Stimulated activated naive CD4-positive, alpha-beta T cell (primary cell): Measurements from ENCODE around the gene CDH24.

Experiments
- DNase-seq, 6 experiments: peaks; one replicate each; lab custom pipeline; 2025; lab: John Stamatoyannopoulos, UW

Gene CDH24, protein sequence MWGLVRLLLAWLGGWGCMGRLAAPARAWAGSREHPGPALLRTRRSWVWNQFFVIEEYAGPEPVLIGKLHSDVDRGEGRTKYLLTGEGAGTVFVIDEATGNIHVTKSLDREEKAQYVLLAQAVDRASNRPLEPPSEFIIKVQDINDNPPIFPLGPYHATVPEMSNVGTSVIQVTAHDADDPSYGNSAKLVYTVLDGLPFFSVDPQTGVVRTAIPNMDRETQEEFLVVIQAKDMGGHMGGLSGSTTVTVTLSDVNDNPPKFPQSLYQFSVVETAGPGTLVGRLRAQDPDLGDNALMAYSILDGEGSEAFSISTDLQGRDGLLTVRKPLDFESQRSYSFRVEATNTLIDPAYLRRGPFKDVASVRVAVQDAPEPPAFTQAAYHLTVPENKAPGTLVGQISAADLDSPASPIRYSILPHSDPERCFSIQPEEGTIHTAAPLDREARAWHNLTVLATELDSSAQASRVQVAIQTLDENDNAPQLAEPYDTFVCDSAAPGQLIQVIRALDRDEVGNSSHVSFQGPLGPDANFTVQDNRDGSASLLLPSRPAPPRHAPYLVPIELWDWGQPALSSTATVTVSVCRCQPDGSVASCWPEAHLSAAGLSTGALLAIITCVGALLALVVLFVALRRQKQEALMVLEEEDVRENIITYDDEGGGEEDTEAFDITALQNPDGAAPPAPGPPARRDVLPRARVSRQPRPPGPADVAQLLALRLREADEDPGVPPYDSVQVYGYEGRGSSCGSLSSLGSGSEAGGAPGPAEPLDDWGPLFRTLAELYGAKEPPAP

DNA sequence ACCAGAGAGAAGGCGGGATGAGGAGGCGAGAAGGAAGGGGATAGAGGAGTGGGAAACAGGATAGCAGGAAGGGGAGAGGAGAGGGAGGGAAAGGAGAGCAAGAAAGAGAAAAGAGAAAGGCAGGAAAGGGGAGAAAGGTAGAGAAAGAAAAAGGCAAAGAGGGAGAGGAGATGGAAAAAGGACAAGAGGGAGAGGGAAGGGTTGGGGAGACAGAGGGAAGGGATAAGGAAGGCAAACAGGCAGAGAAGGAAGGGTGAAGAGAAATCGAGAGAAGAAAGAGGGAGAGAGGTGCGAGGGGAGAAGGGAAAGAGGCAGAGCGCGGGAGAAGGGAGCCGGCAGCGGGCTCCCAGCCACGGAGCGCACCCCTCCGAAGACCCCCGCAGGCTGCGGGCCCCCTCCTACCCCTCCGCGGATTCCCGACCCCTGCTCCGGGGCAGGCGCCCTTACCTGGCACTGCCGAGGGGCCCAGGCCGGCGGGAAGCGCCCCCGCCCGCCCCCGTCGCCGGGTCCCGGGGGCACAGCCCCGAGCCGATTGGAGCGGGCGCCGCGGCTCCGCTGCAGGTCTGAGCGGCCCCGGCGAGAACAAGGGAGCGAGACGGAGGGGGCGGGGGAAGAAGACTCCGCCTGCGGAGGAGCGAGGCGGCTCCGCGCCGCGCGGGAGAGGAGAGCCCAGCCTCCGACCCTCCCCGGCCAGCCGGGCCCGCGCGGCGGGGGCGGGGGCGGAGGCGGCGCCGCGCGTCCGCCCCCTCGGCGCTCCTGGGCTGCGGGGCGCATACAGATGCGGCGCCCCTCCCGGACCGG is at the start of gene CDH24:
Gene CDH24 (minus strand): TSS at position 565 of the 801 bp plus-strand sequence. CDS start 1,787 bp downstream, outside the sequence.
- DNase-seq, result no peak

DNA sequence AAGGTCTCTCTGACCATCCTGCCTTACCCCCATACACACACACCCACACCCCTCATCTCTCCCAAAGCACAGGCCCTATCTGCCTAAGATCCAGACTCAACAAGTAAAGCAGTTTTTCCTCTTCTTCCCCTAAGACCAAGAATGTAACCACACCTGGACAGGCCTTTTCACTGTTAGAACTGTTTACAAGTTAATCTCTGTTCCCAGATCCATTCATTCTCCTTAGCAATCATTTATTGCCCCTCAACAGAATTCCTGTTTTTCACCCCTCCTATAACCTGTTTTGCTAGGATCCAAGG is 49.4 kb upstream of the CDH24 start:
- no peak for DNase-seq

DNA sequence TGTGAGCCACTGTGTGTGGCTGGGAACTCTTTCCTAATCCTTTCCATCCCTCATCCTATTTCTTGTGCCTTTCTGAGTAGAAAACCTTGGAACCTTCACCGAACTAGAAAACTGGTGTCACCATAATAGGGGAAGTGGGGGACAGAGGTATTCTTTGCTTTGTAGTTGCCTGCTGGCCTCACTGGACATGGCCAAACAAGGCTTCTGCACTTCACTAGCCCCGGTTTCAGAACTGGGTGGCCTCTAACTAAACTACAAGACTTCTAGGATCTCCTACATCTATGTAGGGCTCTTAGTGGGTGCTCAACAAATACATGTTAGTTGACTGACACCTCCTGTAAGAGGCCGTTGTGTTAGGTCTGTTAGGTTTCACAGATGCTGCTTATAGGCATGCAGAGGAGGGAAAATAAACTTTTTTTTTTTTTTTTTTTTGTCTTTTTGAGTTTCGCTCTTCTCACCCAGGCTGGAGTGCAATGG is 48.1 kb upstream of the CDH24 start:
- DNase-seq, result no peak

DNA sequence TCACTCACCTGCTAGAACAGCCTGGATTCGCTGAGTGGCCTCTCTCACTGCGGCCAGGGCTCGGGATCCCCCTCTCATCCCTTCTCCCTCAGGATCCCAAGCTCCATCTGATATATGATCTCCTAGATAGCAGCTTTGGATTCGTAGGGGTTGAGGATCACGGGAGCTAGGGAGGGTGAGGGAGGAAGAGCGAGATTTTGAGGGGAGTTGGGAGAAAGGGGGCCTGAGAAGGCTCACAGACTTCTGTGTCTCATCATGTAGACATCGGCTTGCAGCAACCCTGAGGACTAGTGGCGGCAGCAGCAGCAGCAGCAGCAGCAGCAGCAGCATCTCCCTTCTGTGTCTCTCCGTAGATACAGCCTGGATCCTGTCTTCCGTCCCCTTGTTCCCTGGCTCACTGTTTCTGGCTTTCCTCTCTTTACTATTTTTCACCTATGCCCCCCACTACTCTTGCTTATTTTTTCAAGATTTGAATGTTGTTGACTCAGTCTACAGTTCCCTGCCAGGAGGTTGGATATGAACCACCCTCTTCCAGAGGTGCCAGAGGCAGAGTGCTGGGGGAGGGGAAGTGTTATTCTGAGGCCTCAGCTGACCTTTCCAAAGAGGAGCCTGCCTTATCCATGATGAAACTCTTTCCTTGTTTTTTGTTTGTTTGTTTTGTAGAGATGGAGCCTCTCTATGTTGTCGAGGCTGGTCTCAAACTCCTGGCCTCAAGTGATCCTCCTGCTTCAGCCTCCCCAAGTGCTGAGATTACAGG is 47.4 kb upstream of the CDH24 start, which contains the start of gene CIROP:
Gene CIROP (minus strand): TSS at position 399 of the 757 bp plus-strand sequence. CDS start 69 bp downstream, at position 330.
- DNase-seq, result no peak

DNA sequence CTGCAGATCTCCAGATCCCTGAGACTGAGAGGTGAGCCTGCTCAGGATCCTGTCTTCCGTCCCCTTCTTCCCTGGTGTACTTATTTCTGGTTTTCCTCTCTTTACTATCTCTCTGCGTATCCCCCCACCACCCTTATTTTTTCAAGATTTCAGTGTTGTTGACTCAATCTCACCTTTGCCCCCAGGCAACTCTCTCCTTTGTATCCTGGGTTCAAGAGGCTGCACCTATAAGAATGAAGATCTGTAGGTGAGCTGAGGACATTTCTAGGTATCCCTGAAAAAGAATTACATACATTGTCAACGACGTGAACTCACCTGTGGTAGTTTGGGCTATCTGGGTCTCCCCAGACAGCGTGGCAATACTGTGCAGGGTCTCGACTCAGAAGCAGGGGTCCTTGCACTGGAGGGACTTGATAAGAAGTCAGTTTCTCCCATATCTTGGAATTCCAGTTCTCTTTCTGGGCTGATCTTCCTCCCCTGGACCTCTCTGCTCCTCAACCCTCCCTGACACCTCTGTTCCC is 46.8 kb upstream of the CDH24 start:
- no peak for DNase-seq

DNA sequence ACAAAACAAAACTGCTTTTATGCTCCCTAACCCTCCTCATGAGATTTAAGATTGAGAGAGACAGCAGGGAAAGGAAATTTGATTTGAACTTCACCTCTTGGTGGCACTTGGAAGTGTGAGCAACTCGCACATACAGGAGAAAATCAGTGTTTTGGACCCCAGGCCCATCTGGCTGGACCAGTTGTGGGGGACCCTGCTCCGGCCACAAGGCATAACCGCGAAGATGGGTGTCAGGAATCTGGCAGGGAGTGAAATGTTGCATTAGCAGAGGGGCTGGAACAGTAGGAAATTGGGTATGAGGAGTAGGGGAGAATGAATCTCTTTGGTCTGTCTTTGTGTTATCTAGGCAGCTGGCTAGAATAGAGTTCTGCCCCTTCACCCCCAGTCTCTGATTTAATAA is 46.3 kb upstream of the CDH24 start:
- DNase-seq, result no peak

DNA sequence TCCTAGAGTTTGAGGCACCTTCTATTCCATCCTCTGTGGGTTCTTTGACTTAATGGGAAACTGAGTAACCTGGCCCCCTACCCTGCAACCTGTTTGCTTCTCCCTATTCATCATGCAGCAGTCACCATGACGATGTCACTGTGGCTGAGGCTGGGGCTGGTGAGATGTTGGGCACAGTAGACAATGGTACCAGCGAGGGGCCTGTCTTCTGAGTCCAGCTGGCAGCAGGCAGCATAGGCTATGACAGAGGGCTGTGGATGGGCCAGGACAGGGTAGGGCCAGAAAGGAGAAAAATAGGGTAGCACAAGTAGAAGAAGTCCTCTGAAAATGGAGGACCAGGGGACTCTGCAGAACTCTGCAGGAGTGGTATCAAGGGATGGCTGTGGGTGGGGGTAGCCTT is 45.5 kb upstream of the CDH24 start:
- DNase-seq, result no peak

DNA sequence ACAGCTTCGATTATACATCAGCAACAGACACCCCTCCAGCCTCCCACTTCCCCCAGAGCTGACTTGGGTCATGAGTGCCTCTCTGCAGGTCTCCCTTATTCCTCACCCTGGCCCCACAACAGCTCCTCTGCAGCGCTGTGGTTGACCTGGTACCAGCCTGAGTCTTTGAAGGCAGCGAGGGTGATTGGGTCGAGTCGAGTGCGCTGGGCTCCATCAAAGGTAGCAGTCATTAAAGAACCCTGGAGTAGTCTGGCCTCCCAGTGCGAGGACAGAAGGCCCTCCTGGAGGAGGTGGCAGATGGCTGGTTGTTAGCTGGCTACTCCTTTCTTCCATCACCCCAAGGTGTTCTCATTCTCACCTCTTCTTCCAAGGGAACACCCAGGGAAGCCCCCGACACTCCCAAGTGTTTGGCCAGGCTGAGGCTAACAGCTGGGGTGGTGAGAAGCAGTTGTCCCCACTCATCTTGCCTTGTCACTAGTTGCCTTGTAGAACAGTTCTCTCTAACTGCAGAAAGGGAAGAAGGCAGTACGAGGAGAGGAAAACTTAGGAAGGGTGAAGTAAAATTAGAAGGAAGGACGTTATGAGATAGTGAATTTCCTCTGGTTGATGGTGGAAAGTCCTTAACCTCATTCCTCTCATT is 44.8 kb upstream of the CDH24 start:
- DNase-seq, result no peak

DNA sequence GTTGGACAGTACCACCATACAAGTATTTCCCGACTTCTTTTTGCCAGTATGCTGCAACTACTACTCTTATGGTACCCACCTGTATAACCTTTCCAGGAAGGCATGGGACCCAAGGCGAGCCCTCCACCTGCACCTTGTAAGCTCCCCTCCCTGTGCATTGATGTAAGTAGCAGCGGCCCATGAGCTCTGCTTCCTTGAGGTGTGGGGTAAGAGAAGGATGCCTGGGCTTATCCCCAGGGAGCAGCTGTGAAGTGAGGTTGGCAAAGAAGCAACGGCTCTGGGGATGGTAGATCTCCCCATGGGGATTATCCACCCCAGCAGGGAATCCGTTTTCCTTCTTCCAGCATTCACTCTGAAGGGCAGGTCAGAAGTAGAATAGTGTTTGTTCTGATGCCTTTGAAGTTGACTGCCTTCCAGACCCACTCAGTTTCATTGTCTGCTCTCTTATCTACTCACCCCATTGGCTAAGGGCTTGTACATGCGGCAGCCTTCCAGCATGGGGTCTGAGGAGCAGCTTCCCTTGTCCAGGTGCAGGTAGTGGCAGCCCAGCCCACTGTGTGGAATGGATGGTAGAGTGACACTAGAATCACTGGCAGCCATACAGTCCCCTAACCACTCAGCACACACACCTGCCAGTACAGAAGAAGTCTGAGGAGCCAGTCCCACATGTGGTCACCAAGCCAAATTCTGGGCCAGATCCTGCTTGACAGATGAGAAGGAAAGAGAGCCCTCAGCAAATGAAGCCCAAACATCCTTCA is 44.1 kb upstream of the CDH24 start:
- DNase-seq, result no peak

DNA sequence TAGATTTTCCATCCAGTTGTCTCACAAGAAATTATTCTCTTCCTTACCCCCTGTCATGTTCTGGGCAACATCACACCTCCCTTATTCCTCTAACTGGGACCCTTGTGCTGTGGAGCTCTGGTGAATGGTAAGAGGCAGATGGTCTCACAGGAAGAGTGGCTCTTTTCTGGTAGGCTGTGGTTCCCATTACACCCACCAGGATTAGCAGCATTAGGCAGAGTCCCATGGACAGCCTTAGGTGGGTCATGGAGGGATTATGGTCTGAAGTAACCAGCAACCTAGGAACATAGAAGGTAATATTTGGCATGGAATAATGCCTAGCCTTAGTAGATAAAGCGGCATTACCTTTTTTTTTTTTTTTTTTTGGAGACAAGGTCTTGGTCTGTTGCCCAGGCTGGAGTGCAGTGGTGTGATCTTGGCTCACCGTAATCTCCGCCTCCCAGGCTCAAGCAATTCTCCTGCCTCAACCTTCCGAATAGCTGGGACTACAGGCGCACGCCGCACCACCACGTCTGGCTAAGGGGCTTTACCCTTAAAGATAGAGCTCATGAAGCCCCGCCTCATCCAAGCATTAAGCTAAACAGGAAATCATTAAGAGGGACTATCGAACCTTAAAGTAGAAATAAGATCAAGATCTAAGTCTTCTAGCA is 42.0 kb upstream of the CDH24 start:
- no peak for DNase-seq

DNA sequence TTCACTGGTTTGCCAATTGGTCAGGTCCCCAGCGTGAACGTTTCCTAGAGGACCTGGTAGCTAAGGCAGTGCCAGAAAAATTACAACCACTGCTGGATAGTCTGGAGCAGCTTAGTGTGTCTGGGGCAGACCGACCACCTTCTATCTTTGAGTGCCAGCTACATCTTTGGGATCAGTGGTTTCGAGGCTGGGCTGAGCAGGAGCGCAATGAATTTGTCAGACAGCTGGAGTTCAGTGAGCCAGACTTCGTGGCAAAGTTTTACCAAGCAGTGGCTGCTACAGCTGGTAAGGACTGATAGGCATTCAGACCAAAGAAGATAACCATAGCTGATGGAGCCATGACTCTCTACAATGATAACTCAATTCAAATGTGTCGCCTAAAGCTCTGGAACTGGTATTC is 40.5 kb upstream of the CDH24 start:
- DNase-seq, result no peak

DNA sequence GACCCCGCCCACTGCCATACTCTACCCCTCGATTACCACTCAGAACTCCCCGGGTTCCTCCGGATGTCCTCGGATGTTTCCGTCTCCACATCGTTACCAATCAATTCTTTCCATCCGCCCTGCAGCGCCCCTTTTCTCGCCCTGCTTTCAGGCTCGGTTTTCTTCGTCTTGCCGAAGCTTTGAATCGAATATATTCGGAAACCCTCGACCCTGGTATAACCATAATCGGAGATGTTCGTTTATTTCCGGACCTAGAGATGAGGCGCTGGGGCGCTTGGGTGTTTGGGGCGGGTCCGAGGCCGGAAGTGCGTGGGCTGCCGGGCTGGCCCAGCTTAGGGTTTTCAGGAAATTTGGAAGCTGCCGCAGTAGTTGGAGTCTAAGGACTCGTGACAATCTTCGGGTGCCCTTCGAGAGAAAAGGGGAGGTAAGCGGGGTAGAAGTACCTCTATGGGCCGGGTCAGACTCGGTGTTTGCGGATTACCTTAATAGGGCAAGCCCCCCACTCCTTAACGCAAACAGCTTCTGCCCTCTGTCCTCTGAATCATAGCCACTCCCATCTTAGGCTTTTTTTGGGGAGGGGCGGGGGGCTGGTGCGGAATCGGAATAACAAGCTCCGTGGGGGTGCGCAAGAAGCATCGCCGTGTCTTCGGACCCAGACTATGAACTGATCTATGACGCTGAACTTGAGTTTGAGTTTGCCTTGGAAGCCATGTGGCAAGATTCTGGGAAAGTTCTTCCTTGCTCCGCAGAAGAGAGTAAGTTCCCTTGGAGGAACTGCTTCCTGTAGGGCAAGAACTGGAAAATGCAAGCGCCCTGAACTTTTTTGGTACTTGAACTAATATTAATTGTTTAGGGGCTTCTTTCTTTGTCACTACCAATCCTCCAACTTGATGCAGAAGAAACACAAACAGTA is 38.1 kb upstream of the CDH24 start, which contains the start of gene C14orf119:
Gene C14orf119 (plus strand): TSS at position 310 of the 913 bp plus-strand sequence. CDS start 2,154 bp downstream, outside the sequence.
- DNase-seq, result no peak

DNA sequence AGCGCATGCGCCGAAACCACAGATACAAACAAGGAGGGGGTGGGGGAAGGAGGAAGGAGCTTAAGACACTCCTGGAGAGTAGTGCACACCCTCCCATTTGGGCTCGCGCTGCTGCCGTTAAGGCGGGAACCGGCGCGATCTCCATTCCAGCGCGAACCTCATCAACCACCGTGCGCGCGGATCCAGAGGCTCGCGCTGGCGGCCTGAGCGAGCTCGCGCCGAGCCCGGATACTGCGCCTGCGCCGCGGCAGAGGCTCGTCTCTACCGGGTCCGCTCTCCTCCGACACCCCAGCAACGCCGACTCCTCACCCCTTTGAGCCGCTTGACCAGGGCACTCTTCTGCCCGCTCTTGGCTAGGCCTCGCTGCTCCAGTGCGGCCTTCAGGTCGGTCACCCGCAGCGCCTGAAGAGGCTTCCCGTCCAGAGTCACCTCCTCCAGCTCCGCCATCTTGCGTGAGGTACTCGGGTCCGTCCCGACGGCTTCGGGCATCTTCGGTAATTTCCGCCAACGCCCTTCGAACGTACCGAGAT is 37.4 kb upstream of the CDH24 start, which contains the start of gene ACIN1:
Gene ACIN1 (minus strand): TSS at position 471 of the 530 bp plus-strand sequence. CDS start 24 bp downstream, at position 447.
- DNase-seq, result no peak

DNA sequence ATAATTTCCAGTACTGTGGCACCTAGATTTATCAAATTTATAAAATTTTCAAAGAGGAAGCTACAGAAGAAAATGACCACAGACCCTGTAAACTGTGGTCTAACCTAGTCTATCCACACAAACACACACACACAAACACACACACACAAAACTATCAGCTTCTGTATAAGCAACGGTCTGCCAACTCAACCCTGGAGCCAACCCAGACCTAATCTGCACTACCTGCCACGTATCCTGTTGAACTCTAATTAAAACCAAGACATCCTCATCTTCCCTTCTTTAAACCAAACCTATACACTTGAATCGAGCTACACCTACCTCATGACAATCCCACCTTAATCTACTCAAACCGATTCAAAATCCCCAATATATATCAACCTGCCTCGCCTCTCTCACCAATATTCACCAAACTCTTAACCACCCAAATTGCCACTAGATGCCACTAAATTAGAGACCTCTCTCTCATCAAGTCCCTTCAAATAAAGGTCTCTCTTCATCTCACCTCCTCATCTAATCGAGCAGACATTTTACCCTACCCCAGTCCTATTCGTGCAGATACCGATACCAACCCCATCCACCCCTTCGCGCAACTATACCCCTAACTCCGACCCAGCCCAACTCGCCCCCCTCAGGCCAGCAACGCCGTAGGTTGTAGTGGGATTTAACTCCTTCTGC is 36.8 kb upstream of the CDH24 start:
- no peak for DNase-seq

DNA sequence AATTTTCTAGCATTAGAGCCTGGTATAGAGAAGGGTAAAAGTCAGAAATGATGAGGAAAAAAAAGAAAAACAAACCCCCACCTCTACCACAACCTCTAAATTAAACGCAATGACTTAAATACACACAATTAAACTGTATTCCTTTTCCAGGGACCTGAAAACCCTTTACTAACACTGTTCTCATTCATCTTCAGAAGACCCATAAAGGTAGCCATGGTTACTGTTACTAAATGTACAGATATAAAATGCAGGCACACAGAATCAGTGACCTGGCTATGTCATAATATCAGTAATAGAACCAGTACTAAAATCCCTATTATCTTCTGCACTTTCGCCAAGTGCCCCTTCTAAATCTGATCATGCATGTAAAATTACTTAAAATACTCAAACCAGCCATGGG is 36.2 kb upstream of the CDH24 start:
- no peak for DNase-seq

DNA sequence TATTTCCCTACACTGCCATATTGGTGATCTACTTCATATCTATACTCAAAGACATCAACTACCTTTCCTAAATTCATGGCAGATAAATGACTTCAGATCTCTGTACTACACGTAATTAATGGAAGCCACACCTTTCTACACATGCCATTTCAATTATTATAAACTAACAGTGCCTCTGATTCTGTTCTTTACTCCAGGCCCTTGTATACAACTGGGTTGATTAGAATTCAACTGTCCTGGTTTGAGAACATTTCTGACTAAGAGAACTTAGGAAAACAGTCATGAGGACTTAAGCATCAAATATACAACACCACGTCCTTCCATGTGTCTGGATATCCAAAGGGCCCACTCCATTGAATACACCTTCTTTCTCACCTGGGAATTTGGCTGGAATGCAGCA is 35.8 kb upstream of the CDH24 start:
- no peak for DNase-seq
